HG03135 (cell line): Measurements from ENCODE around the gene CLDN5.
"Not testable (repeated sequence)": the region's sequence is repeated elsewhere in the genome, so short reads cannot be mapped to it uniquely, and the experiment has no call there.

Experiments used
- ATAC-seq: cut with Tn5 transposase; IDR thresholded peaks from one replicate; pipeline ENCODE4 v1.9.1; 2021; ENCODE audit warnings: mild to moderate bottlenecking, moderate library complexity; ENCODE audit not compliant: unreplicated experiment

The CLDN5 gene

DNA sequence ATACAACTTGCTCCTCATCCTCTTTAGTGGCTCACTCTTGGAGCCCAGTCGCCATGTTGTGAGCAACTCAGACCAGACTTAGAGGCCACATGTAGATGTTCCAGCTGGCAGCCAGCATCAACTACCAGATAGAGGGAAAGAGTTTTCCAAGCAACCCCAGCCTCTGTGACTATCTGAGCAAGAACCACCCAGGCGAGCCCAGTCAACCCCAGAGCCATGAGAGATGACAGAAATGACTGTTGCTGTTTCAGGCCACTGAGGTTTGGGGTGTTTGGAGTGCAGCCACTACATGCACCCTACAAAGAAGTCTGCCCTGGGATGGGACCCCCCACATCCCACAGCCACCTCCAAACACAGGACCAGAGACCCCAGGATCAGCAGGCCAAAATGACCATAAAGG is 24.8 kb upstream of the CLDN5 start:
- ATAC-seq, result no peak

DNA sequence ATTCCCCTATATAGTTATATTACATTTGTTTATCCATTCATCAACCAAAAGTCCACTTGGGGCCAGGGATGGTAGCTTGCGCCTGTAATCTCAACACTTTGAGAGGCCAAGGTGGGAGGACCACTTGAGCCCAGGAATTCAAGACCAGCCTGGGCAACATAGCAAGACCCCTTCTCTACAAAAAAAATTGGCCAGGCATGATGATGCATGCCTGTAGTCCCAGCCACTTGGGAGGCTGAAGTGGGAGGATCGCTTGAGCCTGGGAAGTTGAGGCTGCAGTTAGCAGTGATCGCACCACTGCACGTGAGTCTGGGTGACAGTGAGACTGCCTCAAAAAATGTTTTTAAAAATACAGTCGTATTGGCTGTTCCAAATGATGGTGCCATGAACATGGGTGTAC is 24.2 kb upstream of the CLDN5 start:
- not testable (repeated sequence) for ATAC-seq

DNA sequence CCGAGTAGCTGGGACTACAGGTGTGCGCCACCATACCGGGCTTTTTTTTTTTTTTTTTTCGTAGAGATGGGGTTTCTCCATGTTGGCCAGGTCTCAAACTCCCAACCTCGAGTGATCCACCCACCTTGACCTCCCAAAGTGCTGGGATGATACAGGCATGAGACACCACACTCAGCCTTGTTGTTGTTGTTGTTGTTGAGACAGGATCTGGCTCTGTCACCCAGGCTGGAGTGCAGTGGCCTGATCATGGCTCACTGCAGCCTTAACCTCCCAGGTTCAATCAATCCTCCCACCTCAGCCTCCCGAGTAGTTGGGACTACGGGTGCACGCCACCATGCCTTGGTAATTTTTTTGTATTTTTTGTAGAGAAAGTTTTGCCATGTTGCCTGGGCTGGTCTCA is 23.4 kb upstream of the CLDN5 start:
- ATAC-seq, result no peak

DNA sequence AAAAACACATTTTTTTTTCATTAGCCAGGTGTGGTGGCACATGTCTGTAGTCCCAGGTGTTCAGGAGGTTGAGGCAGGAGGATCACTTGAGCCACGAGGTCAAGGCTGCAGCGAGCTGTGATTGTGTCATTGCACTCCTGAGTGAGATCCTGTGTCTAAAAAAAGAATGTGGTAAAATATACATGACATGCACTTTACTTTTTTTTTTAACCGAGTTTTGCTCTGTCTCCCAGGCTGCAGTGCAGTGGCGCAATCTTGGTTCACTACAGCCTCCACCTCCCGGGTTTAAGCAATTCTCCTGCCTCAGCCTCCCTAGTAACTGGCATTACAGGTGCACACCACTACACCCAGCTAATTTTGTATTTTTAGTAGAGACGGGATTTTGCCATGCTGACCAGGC is 22.5 kb upstream of the CLDN5 start:
- ATAC-seq, result no peak

DNA sequence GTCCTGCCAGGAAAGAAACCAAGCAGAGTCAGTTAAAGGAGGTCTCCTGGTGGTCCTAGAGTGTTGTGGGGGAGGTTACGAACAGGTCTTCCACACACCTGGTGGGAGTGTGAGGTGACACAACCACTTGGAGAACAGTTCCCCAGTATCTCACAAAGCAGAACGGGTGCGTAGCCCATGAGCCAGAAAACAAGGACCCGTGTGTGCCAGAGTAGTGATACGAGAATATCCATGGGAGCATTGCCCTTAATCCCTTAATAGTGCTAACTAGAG is 21.7 kb upstream of the CLDN5 start:
- no peak for ATAC-seq

DNA sequence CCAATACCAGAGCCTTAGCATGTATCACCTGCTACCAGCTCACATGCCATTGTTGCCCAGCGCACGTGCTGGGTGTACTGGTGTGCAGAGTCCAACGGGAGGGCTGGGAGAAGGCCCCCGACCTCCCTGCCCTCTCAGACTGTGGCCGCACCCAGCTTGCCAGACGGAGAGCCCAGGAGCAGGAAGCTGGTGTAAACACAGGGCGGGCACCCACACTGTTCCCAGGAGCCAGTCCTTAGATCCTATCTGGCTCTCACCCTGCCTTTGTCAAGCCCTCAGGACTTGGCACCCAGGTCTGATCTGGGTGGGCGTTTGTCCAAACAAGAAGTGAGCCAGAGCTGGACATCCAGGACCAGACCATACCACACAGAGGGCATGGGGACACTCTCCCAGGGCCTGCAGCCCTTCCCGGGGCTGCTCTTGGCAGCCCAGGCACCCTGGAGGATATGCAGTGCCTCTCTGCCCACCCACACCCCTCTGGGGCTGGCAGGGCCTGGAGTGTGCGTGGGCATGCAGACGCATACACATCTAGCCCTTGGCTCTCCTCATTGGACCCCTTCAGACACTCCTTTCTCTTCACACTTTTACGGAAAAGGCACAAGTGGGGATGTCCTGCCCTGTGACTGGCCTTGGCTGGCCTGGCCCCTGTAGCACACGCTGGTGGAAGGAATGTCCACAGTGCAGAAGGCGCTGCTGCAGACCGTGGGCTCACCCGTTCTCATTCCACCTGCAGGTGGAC is 19.9 kb upstream of the CLDN5 start:
- ATAC-seq, result no peak

DNA sequence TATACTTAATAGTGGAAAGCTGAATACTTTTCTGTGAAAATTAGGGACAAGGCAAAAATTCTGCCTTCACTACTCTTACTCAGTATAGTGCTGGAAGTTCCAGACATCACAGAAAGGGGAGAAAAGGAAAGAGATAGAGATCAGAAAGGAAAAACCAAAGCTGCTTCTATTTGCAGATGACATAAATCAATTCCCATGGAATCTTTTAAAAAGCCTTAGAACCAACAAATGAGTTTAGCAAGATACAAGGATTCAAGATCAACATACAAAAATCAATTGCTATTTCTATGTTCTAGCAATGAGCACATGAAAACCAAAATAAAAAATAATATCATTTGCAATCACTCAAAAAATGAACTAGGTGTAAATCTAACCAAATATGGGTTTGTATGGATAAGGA is 16.2 kb upstream of the CLDN5 start:
- ATAC-seq, result no peak

DNA sequence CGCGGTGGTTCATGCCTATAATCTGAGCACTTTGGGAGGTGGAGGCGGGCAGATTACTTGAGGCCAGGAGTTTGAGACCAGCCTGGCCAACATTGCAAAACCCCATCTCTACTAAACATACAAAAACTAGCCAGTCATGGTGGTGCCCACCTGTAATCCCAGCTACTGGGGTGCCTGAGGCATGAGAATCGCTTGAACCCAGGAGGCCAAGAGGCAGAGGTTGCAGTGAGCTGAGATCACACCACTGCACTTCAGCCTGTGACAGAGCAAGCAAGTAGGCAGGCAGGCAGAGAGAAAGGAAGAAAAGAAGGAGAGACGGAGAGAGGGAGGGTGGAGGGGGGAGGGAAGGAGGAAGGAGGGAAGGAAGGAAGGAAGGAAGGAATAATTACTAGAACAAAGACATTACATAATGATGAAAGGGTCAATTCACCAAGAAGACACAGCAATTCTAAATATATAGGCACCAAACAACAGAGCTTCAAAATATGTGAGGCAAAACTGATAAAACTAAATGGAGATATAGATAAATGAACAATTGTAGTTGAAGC is 13.8 kb upstream of the CLDN5 start:
- ATAC-seq, result no peak

DNA sequence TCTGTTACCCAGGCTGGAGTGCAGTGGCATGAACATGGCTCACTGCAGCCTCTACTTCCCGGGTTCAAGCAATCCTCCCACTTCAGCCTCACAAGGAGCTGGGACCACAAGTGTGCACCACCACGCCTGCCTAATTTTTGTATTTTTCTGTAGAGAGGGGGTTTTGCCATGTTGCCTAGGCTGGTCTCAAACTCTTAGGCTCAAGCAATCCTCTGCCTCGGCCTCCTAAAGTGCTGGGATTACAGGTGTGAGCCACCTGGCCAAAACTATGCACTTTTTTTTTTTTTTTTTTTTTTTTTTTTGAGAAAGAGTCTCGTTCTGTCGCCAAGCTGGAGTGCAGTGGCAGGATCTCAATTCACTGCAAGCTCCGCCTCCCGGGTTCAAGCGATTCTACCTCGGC is 12.4 kb upstream of the CLDN5 start:
- ATAC-seq, result no peak

DNA sequence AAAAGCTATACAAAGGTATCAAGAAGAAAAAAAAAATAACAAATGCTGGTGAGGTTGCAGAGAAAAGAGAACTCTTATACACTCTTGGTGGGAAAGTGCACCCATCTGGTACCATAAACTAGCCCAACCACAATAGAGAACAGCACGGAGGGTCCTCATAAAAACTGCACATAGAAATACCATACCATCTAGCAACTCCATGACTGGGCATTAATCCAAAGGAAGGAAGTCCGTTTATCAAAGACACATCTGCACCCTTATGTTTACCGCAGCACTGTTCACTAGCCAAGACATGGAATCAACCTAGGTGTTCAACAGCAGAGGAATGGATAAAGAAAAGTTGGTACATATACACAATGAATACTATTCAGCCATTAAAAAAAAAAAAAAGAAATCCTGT is 10.8 kb upstream of the CLDN5 start:
- ATAC-seq, result no peak

DNA sequence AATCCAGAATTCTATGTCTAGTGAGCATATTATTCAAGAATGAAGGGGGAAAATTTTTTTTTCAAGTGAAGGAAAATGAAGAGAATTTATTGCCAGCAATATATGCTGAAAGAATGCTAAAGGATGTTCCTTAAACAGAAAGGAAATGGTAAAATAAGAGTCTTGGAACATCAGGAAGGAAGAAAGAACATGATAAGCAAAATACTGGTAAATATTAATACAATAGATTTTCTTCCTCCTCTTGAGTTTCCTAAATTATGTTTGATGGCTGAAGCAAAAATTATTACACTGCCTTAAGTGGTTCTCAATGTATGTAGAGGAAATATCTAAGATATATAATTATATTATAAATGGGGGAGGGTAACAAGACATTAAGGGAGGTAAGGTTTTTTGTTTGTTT is 9.6 kb upstream of the CLDN5 start:
- no peak for ATAC-seq

DNA sequence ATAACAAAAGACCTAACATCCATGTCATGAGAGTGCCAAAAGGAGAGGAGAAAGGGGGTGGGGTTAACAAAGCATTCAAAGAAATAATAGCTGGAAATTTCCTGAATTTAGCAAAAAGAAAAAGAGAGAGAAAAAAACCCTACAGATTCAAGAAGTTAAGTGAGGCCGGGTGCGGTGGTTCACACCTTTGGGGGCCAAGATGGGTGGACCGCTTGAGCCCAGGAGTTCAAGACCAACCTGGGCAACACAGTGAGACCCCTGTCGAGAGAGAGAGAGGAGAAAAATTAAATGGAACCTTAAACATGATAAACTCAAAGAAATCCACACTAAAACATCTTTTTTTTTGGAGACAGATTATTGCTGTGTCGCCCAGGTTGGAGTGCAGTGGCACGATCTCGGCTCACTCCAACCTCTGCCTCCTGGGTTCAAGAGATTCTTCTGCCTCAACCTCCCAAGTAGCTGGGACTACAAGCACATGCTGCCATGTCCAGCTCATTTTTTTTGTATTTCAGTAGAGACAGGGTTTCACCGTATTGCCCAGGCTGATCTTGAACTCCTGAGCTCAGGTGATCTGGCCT is 8.9 kb upstream of the CLDN5 start:
- ATAC-seq, result no peak

DNA sequence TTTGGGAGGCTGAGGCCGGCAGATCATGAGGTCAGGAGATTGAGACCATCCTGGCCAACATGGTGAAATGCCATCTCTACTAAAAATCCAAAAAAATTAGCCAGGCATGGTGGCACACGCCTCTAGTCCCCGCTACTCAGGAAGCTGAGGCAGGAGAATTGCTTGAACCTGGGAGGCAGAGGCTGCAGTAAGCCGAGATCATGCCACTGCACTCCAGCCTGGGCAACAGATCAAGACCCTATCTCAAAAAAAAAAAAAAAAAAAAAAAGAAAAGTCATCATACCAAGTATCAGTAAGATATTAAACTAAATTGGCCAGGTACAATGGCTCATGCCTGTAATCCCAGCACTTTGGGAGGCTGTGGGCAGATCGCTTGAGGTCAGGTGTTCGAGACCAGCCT is 7.1 kb upstream of the CLDN5 start:
- ATAC-seq, result not testable (repeated sequence)

DNA sequence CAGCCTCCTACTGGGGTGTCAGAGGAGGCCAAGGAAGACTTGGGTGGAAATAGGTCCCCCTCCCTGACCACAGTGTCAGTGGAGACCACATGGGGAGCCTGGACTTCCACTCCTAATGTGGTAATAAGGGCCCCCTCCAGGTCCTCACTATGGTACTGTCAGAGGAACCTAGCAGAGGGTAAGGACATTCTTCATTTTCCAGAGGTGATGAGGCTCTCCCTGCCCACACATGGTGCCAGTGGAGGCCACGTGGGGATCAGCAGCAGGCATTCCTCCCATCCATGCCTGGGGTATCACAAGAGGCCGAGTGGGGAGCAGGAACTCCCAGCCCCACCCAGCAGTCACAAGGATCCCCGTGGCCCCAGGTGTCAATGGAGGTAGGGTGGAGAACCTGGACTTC is 6.5 kb upstream of the CLDN5 start:
- ATAC-seq, result no peak

DNA sequence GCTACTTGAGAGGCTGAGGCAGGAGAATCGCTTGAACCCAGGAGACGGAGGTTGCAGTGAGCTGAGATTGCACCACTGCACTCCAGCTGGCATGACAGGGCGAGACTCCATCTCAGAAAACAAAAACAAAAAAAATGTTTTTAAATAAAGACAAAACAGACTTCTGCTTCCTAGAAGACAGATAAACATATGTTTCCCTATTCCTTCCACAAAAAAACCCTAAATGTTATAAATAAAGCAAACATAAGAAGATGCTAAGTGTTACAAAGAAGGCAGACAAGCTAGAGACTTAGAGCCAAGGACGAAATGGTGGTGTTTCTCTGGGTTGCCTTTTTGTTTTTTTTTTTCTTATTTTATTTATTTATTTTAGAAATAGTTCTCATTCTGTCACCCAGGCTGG is 5.6 kb upstream of the CLDN5 start:
- ATAC-seq, result no peak

DNA sequence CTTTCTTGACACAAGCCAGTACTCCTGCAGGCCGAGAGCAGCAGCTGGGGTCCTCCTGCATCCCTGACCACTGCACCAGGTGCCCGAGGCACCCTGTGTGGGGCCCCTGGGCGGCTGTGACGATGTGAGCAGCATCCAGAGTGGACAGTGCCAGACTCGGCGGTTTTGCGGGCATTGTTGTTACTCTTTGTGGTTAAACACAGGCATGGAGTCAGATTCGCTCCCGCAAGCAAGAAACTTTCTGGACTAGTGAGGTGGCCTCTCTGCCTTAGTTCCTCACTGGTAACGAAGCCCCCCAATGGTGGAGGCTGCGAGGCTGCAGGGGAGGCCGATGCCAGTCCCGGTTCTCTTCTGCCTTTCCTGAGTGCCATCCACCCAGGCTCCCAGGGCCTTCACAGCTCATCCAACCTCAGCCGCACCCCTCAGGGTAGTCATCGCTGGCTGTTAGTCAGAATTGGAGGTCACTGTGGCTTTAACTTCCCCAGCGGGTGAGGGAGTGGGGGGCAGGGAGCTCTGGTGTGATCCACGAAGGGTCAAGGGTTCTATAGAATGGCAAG is 3.7 kb upstream of the CLDN5 start:
- no peak for ATAC-seq

DNA sequence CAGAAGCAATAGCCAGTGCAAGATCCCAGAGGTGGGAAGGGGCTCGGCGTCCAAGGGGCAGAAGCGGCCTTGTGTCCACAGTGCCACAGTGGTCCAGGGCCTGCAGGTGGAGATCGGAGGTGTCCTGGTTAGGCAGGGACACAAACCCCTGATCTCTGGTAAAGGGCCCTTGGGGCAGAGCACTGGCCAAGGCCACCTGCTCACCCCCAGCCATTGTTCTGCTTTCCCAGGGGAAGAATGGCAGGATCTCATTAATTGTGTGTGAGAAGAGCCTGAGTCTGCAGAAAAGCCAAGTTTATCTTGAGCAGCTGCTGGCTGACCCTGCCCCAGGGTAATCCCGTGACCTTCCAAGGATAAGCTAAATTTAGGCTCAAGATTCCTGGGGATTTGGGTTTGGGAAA is 3.1 kb upstream of the CLDN5 start:
- no peak for ATAC-seq

DNA sequence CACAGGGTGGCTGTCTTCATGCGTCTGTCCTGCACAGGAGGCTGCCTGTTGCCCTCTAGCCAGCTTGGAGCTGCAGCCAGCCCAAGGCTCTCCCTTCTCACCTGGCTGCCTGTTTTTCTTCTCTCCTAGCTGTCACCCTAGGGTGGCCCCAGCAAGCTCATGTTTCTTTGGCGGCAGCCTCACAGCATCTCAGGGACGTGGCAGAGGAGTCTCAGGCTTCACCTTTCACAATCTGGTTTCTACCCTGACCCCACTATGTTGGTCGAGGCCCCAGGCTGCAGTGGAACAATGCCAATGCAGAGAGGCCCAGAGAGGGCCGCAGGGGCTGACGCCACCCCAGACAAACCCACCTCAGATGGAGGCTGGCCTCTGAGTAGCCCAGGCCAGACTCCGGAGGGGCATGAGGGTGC is 2.5 kb upstream of the CLDN5 start:
- ATAC-seq, result no peak

DNA sequence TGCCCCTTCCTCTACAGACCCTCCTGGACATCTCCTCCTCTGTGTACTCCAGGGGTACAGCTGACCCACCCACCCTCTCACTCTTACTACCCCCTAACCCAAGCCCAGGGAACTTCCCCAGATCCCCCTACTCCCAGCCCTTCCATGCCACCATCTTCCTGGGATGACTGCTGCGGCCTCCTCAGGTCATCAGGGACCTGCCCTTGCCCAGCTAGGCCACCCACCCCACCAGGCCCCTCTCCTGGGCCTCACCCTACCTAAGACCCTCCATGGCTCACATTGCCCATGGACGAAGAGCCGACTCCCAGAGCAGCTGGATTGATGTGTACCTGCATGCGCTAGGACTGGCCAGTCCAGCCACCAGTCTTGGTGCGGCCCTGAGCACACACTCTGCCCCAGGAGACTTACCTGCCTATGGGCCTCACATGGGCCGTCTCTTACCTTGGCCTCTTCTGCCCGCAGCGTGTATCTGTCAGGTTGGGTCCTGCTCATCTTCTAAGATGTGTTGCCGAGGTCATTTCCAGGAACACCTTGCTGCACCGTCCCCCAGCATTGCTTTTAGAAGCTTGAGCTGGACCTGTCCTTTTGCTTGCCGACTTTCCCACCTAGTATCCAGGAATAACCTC is 2.0 kb upstream of the CLDN5 start:
- ATAC-seq, result no peak

DNA sequence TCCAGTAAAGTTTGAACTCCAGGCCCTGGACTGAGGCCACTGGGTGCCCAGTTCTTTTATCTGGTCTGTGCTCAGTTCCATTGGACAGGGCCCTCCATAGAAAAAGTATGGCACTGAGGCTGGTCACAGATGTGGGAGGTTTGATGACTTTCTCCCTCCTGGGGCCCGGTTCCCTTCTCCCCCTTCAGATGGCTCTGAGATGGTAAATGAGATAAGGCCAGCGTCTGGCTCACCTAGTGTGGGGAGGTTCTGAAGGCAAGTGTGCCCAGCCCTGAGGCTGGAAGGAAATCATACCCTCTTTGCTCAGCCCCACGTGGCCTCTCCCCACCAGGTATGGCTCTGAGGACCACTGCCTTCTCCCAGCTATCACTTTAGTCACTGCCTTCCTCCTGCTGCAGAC is 1.5 kb upstream of the CLDN5 start:
- no peak for ATAC-seq

DNA sequence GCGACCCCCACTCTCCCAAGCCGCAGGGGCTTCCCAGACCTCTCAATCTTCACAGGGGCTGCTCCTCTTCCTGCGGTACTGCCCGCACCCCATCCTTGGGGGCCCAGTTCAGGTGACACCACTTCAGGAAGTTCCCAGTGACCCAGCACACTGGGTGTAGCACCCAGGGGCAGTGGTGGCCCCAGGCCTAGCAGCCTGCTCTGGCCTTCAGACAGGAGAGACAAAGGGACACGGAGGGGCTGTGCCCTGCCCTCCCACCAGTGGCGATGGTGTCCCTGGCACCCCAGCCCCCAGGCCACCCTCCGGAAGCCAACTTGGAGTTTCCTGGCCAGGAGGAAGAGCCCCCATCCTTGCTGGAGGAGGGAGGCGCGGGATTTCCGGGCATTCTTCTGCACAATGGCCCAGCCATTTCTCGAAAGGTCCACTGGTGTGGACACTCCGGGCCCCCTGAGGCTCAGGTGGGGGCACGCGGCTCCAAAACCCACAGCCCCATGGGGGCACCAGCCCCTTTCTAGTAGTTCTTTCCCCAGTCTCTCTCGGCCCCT is 978 bp upstream of the CLDN5 start:
- ATAC-seq, result no peak
